Measurements from ENCODE around the gene RGS6.

DNA sequence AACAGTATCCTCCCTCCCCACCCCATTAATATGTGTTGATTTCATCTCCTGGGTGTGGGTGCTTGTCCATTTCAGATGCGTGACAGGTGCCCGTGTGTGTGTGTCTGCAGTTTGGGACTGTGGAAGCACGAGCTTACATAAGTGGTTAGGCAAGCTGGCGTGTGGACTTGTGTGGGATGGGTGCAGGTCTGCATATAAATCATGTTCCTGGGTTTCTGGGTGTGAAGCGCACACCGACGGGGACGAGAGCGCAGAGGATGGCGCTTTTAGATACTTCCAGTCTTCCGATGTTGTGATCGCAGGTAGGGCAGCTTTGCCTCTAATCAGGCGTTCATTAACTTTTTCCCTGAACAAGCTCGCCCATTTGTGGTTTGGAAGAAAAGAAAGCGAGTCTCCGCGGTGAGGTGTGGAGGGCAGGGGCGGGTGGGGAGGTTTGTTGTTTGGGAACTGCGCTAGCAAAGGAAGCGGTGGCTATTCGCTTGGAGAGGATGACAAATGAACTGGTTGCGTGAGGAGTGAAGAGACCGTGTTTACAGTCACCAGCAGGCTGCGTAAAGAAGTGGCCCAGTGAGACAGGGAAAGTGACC is 865 bp downstream of the RGS6 start:
- TF ChIP-seq, protein P1, sequence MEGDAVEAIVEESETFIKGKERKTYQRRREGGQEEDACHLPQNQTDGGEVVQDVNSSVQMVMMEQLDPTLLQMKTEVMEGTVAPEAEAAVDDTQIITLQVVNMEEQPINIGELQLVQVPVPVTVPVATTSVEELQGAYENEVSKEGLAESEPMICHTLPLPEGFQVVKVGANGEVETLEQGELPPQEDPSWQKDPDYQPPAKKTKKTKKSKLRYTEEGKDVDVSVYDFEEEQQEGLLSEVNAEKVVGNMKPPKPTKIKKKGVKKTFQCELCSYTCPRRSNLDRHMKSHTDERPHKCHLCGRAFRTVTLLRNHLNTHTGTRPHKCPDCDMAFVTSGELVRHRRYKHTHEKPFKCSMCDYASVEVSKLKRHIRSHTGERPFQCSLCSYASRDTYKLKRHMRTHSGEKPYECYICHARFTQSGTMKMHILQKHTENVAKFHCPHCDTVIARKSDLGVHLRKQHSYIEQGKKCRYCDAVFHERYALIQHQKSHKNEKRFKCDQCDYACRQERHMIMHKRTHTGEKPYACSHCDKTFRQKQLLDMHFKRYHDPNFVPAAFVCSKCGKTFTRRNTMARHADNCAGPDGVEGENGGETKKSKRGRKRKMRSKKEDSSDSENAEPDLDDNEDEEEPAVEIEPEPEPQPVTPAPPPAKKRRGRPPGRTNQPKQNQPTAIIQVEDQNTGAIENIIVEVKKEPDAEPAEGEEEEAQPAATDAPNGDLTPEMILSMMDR (conservative IDR thresholded peaks at IDR 0.05; ENCODE audit: low read depth, low read length) = no peak
- TF ChIP-seq EZH2phosphoT487 (IDR thresholded peaks at IDR 0.05; ENCODE audit: borderline replicate concordance, low read length) = no peak
- peak; percentile 10 for TF ChIP-seq EZH2 (IDR thresholded peaks at IDR 0.05; ENCODE audit: low read length, unreplicated experiment)
